ENCODE results near the gene RPS14. TPM values are rescaled to one million over a fixed set of nuclear protein-coding genes. Genes with fewer than 3 reads are reported as not detected.

RPS14 gene
- total RNA-seq, 4 donors from 2014 or later = 1,098 to 4,026 (median 2,484) TPM

- 9 to 16% methylated on average over 4 of the region's 4 CpGs for WGBS, 2 donors
- no peak for DNase-seq
- no peaks in the 10 kb centered on the region for H3K9me3 ChIP-seq
- H3K4me1 ChIP-seq = peaks cover 11 to 40% (median 14%) of the 10 kb centered on the region in 3 donors
- intact Hi-C loops (cut with DNase I) = no loop called here
- peak overlapping the region; percentile 95 to 98 (median 96) for H3K27ac ChIP-seq
- TF ChIP-seq POLR2A (IDR thresholded peaks at IDR 0.05) = no peak
- no peak for TF ChIP-seq CTCF (IDR thresholded peaks at IDR 0.05)
- peak overlapping the region; percentile 57 to 83 (median 72) for H3K4me3 ChIP-seq
- H3K27me3 ChIP-seq = no peaks in the 10 kb centered on the region
- peaks cover 39 to 48% (median 43%) of the 10 kb centered on the region in 3 donors for H3K36me3 ChIP-seq
These were observed 1.2 kb downstream of the RPS14 start for GRCh38 chr5:150448334-150448733.

DNA sequence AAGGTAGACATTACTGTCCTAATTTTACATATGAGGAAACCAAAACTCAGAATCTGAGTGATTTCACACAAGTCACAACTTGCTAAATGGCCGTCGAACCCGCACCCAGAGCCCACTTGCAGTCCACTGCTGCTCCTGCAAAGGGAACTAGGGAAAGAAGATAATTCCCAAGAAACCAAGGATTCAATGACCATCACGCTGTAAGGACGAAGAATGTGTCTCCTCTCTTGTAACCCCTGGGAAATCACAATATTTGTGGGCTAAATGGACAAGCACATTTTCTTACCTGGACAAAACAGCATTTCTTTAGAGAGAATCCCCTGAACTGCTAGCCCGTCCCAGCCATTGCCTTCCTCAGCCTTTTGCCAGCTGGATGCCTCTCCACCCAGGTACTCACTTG is 2.4 kb downstream of the RPS14 start:
- H3K36me3 ChIP-seq = peaks cover 39 to 57% (median 43%) of the 10 kb centered on the region in 3 donors
- no peak overlapping the region for H3K4me3 ChIP-seq

DNA sequence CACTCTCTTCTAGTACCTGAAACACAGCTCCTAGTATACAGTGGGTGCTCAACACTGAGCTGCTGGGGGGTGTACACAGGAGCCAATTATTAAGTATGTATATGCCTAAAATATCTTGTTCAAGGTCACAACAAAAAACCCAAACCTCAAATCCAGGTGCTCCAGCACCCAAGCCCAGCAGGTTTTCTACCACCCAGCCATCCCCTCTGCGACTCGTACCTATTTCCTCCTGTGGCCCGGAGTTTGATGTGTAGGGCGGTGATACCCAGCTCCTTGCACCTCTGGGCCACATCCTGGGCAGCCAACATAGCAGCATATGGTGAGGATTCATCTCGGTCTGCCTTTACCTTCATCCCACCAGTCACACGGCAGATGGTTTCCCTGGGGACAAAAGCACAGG is 3.0 kb downstream of the RPS14 start:
- intact Hi-C loops (cut with DNase I) = no loop called here
- H3K36me3 ChIP-seq = peaks cover 39 to 63% (median 43%) of the 10 kb centered on the region in 3 donors

More for the DNA sequence above, 2.4 kb downstream of the RPS14 start:
- no peak for DNase-seq
- 58 to 60% methylated on average over 6 of the region's 6 CpGs for WGBS, 2 donors
- Histone ChIP-seq H3K27me3 (no peaks in the 10 kb centered on the region), H3K27ac (no peak overlapping the region), H3K4me1 (peaks cover 11 to 40% (median 14%) of the 10 kb centered on the region in 3 donors), H3K9me3 (no peaks in the 10 kb centered on the region)
- TF ChIP-seq CTCF (IDR thresholded peaks at IDR 0.05) = no peak
- TF ChIP-seq POLR2A (IDR thresholded peaks at IDR 0.05) = no peak
- intact Hi-C loops (cut with DNase I) = no loop called here

DNA sequence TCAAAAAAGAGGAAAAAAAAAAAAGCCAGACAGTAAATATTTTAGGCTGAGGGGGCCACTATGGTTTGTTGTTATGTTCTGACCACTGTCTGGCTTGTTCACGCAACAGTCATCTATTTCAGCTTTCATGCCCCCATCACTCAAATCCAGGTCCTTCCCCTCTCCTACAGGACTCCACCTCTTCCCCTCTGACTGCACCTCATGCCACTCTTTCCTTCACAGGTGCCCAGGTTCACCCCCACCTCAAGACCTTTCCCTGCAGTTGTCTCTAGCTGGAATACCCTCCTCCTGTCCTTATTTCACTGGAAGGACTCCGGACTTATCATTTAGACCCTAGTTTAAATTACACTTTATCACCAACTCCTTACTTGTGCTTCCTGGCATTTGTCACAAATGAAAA is 3.5 kb downstream of the RPS14 start:
- Histone ChIP-seq H3K36me3 (peaks cover 39 to 67% (median 43%) of the 10 kb centered on the region in 3 donors), H3K4me1 (peaks cover 11 to 52% (median 14%) of the 10 kb centered on the region in 3 donors), H3K27ac (no peak overlapping the region), H3K4me3 (no peak overlapping the region), H3K9me3 (no peaks in the 10 kb centered on the region), H3K27me3 (no peaks in the 10 kb centered on the region)
- WGBS, 2 donors = 84 to 85% methylated on average over 2 of the region's 2 CpGs
- intact Hi-C loops (cut with DNase I) = no loop called here
- no peak for DNase-seq
- TF ChIP-seq POLR2A (IDR thresholded peaks at IDR 0.05) = no peak
- no peak for TF ChIP-seq CTCF (IDR thresholded peaks at IDR 0.05)

More for the DNA sequence above, 3.0 kb downstream of the RPS14 start:
- no peaks in the 10 kb centered on the region for H3K9me3 ChIP-seq
- H3K27ac ChIP-seq = no peak overlapping the region
- H3K4me3 ChIP-seq = no peak overlapping the region
- 69 to 79% methylated on average over 5 to 6 of the region's 6 CpGs for WGBS, 2 donors
- TF ChIP-seq POLR2A (IDR thresholded peaks at IDR 0.05) (no peak), CTCF (IDR thresholded peaks at IDR 0.05) (no peak)
- H3K4me1 ChIP-seq = peaks cover 11 to 47% (median 14%) of the 10 kb centered on the region in 3 donors
- no peaks in the 10 kb centered on the region for H3K27me3 ChIP-seq
- DNase-seq = no peak

- intact Hi-C loops (cut with DNase I) = no loop called here
- no peaks in the 10 kb centered on the region for H3K9me3 ChIP-seq
- H3K27me3 ChIP-seq = no peaks in the 10 kb centered on the region
- no peak overlapping the region for H3K4me3 ChIP-seq
- DNase-seq = no peak
- H3K4me1 ChIP-seq = peaks cover 11 to 52% (median 14%) of the 10 kb centered on the region in 3 donors
- H3K27ac ChIP-seq = no peak overlapping the region
- 81 to 88% methylated on average over 4 to 9 of the region's 9 CpGs for WGBS, 2 donors
- H3K36me3 ChIP-seq = peaks cover 39 to 67% (median 43%) of the 10 kb centered on the region in 3 donors
- no peak for TF ChIP-seq CTCF (IDR thresholded peaks at IDR 0.05)
- TF ChIP-seq POLR2A (IDR thresholded peaks at IDR 0.05) = no peak
These were observed 4.8 kb downstream of the RPS14 start for GRCh38 chr5:150444770-150445169.

Data from esophagus squamous epithelium (tissue), 5 donors.